B cell (primary cell): ENCODE results near the gene HOMER3. TPM values are rescaled to one million over a fixed set of nuclear protein-coding genes. Genes with fewer than 3 reads are reported as not detected.
A peak's percentile ranks its signal among the peaks of the same experiment; 100 is the strongest.

Experiments
- ATAC-seq: fragments of 200-7000 bp; cut with Tn5 transposase; one replicate; pipeline ENCODE4 v1.10.0; 2021; ENCODE audit warnings: low read depth, mild to moderate bottlenecking, moderate number of reproducible peaks, moderate library complexity
- CTCF ChIA-PET: fragments of 350-600 bp; sonication (Branson Sonifier 250); formaldehyde crosslinking; loops from one replicate; lab custom pipeline; 2021; ENCODE audit warnings: antibody characterized with exemption, inconsistent platforms; lab: Charles Lee
- POLR2A ChIA-PET: fragments of 350-600 bp; sonication (Branson Sonifier 250); formaldehyde crosslinking; loops from one replicate; lab custom pipeline; 2021; ENCODE audit warnings: antibody characterized with exemption; lab: Charles Lee
- DNase-seq: peaks from one replicate; pipeline ENCODE4 v3.0.0; 2013
- H2AFZ ChIP-seq: 2 replicates; pipeline ENCODE4 v1.6.1; 2012; ENCODE audit warnings: mild to moderate bottlenecking, low read depth, low read length; ENCODE audit not compliant: insufficient read depth, poor library complexity, severe bottlenecking
- H3K27ac ChIP-seq, 2 donors: 1 replicate in 1 of 2; 2 replicates in 1 of 2; pipeline ENCODE4 v1.5.1; 2012 to 2013; ENCODE audit warnings: low read length in 2 of 2, mild to moderate bottlenecking in 2 of 2, moderate library complexity in 1 of 2
- H3K27me3 ChIP-seq, 4 experiments: fragments of 200-600 bp in 1 of 4; sonication (generic) in 1 of 4; replicated peaks in 1 of 4; 1 replicate in 2 of 4; 2 replicates in 2 of 4; pipeline versions ENCODE4 v1.6.1 to v1.7.0; 2013 to 2016; ENCODE audit warnings: low read length in 3 of 4, mild to moderate bottlenecking in 2 of 4, mixed read lengths in 1 of 4, moderate library complexity in 1 of 4; ENCODE audit not compliant: insufficient read depth in 4 of 4, control insufficient read depth in 3 of 4; ENCODE audit errors: control extremely low read depth in 1 of 4
- H3K36me3 ChIP-seq, 2 experiments: replicated peaks in 1 of 2; 1 replicate in 1 of 2; 2 replicates in 1 of 2; pipeline versions ENCODE4 v1.6.1 to v1.7.1; 2013; ENCODE audit warnings: low read length in 1 of 2; ENCODE audit not compliant: insufficient read depth in 2 of 2, control insufficient read depth in 1 of 2; ENCODE audit errors: control extremely low read depth in 1 of 2, extremely low read depth in 1 of 2
- H3K4me1 ChIP-seq, 2 donors: fragments of 200-600 bp in 1 of 2; sonication (generic) in 1 of 2; 1 replicate in 1 of 2; 2 replicates in 1 of 2; pipeline versions ENCODE4 v1.5.1 to v1.6.1; 2013 to 2017; ENCODE audit warnings: low read length in 2 of 2; ENCODE audit not compliant: control insufficient read depth in 2 of 2, insufficient read depth in 2 of 2
- H3K4me2 ChIP-seq: replicated peaks from 2 replicates; pipeline ENCODE3; 2012; ENCODE audit warnings: mild to moderate bottlenecking, low read depth, low read length; ENCODE audit not compliant: poor library complexity, severe bottlenecking
- H3K4me3 ChIP-seq, 5 experiments: fragments of 200-600 bp in 1 of 5; sonication (generic) in 1 of 5; 1 replicate in 3 of 5; 2 replicates in 2 of 5; pipeline versions ENCODE4 v1.5.1 to v1.7.0; 2011 to 2016; ENCODE audit warnings: low read length in 4 of 5, mild to moderate bottlenecking in 4 of 5, low read depth in 2 of 5, control low read depth in 1 of 5, moderate library complexity in 1 of 5; ENCODE audit not compliant: insufficient read depth in 1 of 5; ENCODE audit errors: control extremely low read depth in 1 of 5, extremely low read depth in 1 of 5
- H3K79me2 ChIP-seq: fragments of 200-600 bp; sonication (generic); one replicate; pipeline ENCODE4 v1.6.0; 2016; ENCODE audit warnings: low read length; ENCODE audit not compliant: control insufficient read depth, insufficient read depth
- H3K9ac ChIP-seq: fragments of 200-600 bp; sonication (generic); 2 replicates; pipeline ENCODE4 v1.6.1; 2017; ENCODE audit warnings: mild to moderate bottlenecking, low read length, moderate library complexity
- H3K9me3 ChIP-seq, 3 donors: one replicate each; pipeline versions ENCODE4 v1.6.1 to v1.7.1; 2013; ENCODE audit warnings: low read length in 2 of 3; ENCODE audit not compliant: control insufficient read depth in 2 of 3, insufficient read depth in 1 of 3; ENCODE audit errors: control extremely low read depth in 1 of 3
- H4K20me1 ChIP-seq: 2 replicates; pipeline ENCODE4 v1.6.0; 2012; ENCODE audit warnings: mild to moderate bottlenecking, low read length; ENCODE audit not compliant: insufficient read depth, control insufficient read depth, poor library complexity, severe bottlenecking
- H3K27ac Mint-ChIP-seq: one replicate; pipeline ENCODE4 v1.8.0; 2021; ENCODE audit warnings: mixed read lengths
- H3K27me3 Mint-ChIP-seq: one replicate; pipeline ENCODE4 v1.8.0; 2021; ENCODE audit warnings: mixed read lengths
- H3K4me1 Mint-ChIP-seq: one replicate; pipeline ENCODE4 v1.8.0; 2021; ENCODE audit warnings: mixed read lengths
- H3K4me3 Mint-ChIP-seq: one replicate; pipeline ENCODE4 v1.8.0; 2021; ENCODE audit warnings: mixed read lengths
- H3K9me3 Mint-ChIP-seq: one replicate; pipeline ENCODE4 v1.8.0; 2022; ENCODE audit warnings: mixed read lengths; ENCODE audit not compliant: insufficient read depth
- CTCF ChIP-seq: fragments of 200-600 bp; IDR thresholded peaks from one replicate; pipeline ENCODE4 v1.8.0; 2022; ENCODE audit warnings: antibody characterized with exemption, mild to moderate bottlenecking
- EZH2 ChIP-seq: IDR thresholded peaks from 2 replicates; pipeline ENCODE4 v1.6.1; 2012; ENCODE audit warnings: borderline replicate concordance, low read depth, mild to moderate bottlenecking, moderate library complexity, low read length; ENCODE audit not compliant: insufficient read depth, poor library complexity, severe bottlenecking
- WGBS: methylation state at CpG from one replicate; pipeline ENCODE4 v1.1.5; 2013; ENCODE audit warnings: missing lambda C conversion rate; ENCODE audit not compliant: insufficient coverage; 5-methylcytosine and 5-hydroxymethylcytosine counted together
- intact Hi-C: fragments of 100-400 bp; cut with micrococcal nuclease; formaldehyde crosslinking; loops from one replicate; pipeline ENCODE4 v1.10.0; 2022
- polyA plus RNA-seq: library from polyadenylated mRNA; depleted of rRNA; stranded (reverse); fragments of >200 nt; gene quantifications from 2 replicates; pipeline ENCODE4 v1.2.3, GENCODE V29; 2012
- total RNA-seq, 2 donors: library from RNA; stranded (reverse); fragments of 120-200 nt in 1 of 2; gene quantifications; 1 replicate in 1 of 2; 2 replicates in 1 of 2; pipeline versions ENCODE4 v1.2.3 to v1.2.4, GENCODE V29; 2013 to 2022

Gene HOMER3
- total and polyA plus RNA-seq, 2 donors (not counting 1 experiment from before 2014, with no cell fraction given) = 5.9 to 26.4 TPM

GRCh38 chr19:18894254-18895037 is 46.6 kb downstream of the HOMER3 start:
- H3K27me3 Mint-ChIP-seq = peaks cover 33% of the 10 kb centered on the region
- ChIA-PET POLR2A (interaction anchor here (0.6 kb wide), 1 partner anchor 234 kb away, joined by 7 read pairs; no protein-coding TSS in a partner anchor), CTCF (interaction anchor here (1.6 kb wide), 1 partner anchor 443 kb away, joined by 4 read pairs; no protein-coding TSS in a partner anchor)
- H3K9me3 Mint-ChIP-seq = no peaks in the 10 kb centered on the region
- H2AFZ ChIP-seq = no peak overlapping the region
- peaks cover 13 to 17% of the 10 kb centered on the region in 2 donors for H3K4me1 ChIP-seq
- DNase-seq = no peak
- H3K27ac Mint-ChIP-seq = no peak overlapping the region
- ATAC-seq = no peak
- no peaks in the 10 kb centered on the region for H3K79me2 ChIP-seq
- WGBS = 20% methylated on average over 20 of the region's 28 CpGs
- no peak overlapping the region for H3K9ac ChIP-seq
- H3K9me3 ChIP-seq = no peaks in the 10 kb centered on the region
- no peak overlapping the region for H3K27ac ChIP-seq
- peak overlapping the region; percentile 66 for H3K4me2 ChIP-seq
- no peak overlapping the region for H3K4me3 ChIP-seq
- H3K36me3 ChIP-seq = peaks cover 0 to 7% of the 10 kb centered on the region in 2 experiments
- intact Hi-C loops = no loop called here
- H3K4me1 Mint-ChIP-seq = peaks cover 11% of the 10 kb centered on the region
- H4K20me1 ChIP-seq = peaks cover 2% of the 10 kb centered on the region
- H3K27me3 ChIP-seq = peaks cover 0 to 25% (median 11%) of the 10 kb centered on the region in 4 experiments
- TF ChIP-seq CTCF (no peak), EZH2 (no peak)
- H3K4me3 Mint-ChIP-seq = peak overlapping the region; percentile 59
